H1 (cell line): Measurements from ENCODE around the gene MPP4. TPM values are rescaled to one million over a fixed set of nuclear protein-coding genes. Genes with fewer than 3 reads are reported as not detected.

Source experiments
- CTCF ChIA-PET: fragments of 300-600 bp; sonication (Branson Sonifier 250); formaldehyde crosslinking; loops from one replicate; lab custom pipeline; 2021; ENCODE audit not compliant: partially characterized antibody; lab: Charles Lee
- POLR2A ChIA-PET: fragments of 300-600 bp; sonication (Branson Sonifier 250); formaldehyde crosslinking; loops from one replicate; lab custom pipeline; 2021; ENCODE audit warnings: inconsistent platforms; ENCODE audit not compliant: partially characterized antibody; lab: Charles Lee
- DNase-seq, 2 experiments: peaks; one replicate each; pipeline versions ENCODE4 v3.0.0 to v3.0.0-alpha.2; 2010 to 2022; ENCODE audit warnings: low spot score in 2 of 2, low read depth in 1 of 2, mixed read lengths in 1 of 2
- FAIRE-seq: peaks from 2 replicates; lab custom pipeline; 2011; peaks lifted over from hg19 to GRCh38; lab: Jason Lieb, UNC
- H2AFZ ChIP-seq: 2 replicates; pipeline ENCODE4 v1.8.1; 2012; ENCODE audit warnings: low read length, inconsistent platforms
- H2AK5ac ChIP-seq: 2 replicates; pipeline ENCODE4 v1.6.1; 2013; ENCODE audit warnings: low read depth, low read length
- H2BK120ac ChIP-seq: replicated peaks from 2 replicates; pipeline ENCODE3; 2013; ENCODE audit warnings: low read depth, low read length, inconsistent platforms
- H2BK12ac ChIP-seq: 2 replicates; pipeline ENCODE4 v1.6.1; 2013; ENCODE audit warnings: low read depth, low read length
- H2BK15ac ChIP-seq: 2 replicates; pipeline ENCODE4 v1.6.1; 2013; ENCODE audit warnings: low read length
- H2BK20ac ChIP-seq: 2 replicates; pipeline ENCODE4 v1.6.1; 2013; ENCODE audit warnings: low read length
- H2BK5ac ChIP-seq: 2 replicates; pipeline ENCODE4 v1.6.1; 2013; ENCODE audit warnings: low read depth, low read length
- H3K14ac ChIP-seq: 2 replicates; pipeline ENCODE4 v1.6.1; 2013; ENCODE audit warnings: inconsistent platforms; ENCODE audit not compliant: insufficient read length
- H3K18ac ChIP-seq: 2 replicates; pipeline ENCODE4 v1.6.1; 2013; ENCODE audit warnings: low read length; ENCODE audit errors: extremely low read depth
- H3K23ac ChIP-seq: 2 replicates; pipeline ENCODE4 v1.6.1; 2013; ENCODE audit warnings: inconsistent platforms; ENCODE audit not compliant: insufficient read length
- H3K23me2 ChIP-seq: 2 replicates; pipeline ENCODE4 v1.6.1; 2013; ENCODE audit warnings: low read depth, low read length
- H3K27ac ChIP-seq: 2 replicates; pipeline ENCODE4 v1.6.1; 2011; ENCODE audit warnings: low read depth, low read length, inconsistent platforms
- H3K27me3 ChIP-seq, 4 experiments: replicated peaks in 1 of 4; 1 replicate in 1 of 4; 2 replicates in 3 of 4; pipeline versions ENCODE4 v1.6.1 to v1.8.1; 2011 to 2013; ENCODE audit warnings: low read length in 3 of 4, mild to moderate bottlenecking in 3 of 4, inconsistent platforms in 2 of 4, mixed read lengths in 2 of 4, moderate library complexity in 1 of 4; ENCODE audit not compliant: control insufficient read depth in 3 of 4, insufficient read depth in 3 of 4; ENCODE audit errors: extremely low read depth in 1 of 4
- H3K36me3 ChIP-seq, 4 experiments: 2 replicates each; pipeline versions ENCODE4 v1.6.1 to v1.8.1; 2011 to 2013; ENCODE audit warnings: mild to moderate bottlenecking in 4 of 4, low read length in 3 of 4, moderate library complexity in 2 of 4, control low read depth in 1 of 4, inconsistent platforms in 1 of 4; ENCODE audit not compliant: insufficient read depth in 4 of 4, control insufficient read depth in 2 of 4
- H3K4ac ChIP-seq: replicated peaks from 2 replicates; pipeline ENCODE3; 2013; ENCODE audit warnings: low read length, low read depth, mixed read lengths, inconsistent platforms; ENCODE audit not compliant: insufficient read length
- H3K4me1 ChIP-seq, 4 experiments: replicated peaks in 1 of 4; 1 replicate in 1 of 4; 2 replicates in 3 of 4; pipeline versions ENCODE4 v1.6.1 to v1.8.1; 2011 to 2013; ENCODE audit warnings: low read length in 3 of 4, inconsistent platforms in 2 of 4, mixed read lengths in 1 of 4; ENCODE audit not compliant: insufficient read depth in 4 of 4, control insufficient read depth in 3 of 4
- H3K4me2 ChIP-seq, 2 experiments: 2 replicates each; pipeline versions ENCODE4 v1.6.1 to v1.8.1; 2011 to 2013; ENCODE audit warnings: low read depth in 2 of 2, low read length in 2 of 2, control low read depth in 1 of 2, inconsistent platforms in 1 of 2, mild to moderate bottlenecking in 1 of 2; ENCODE audit not compliant: insufficient read depth in 1 of 2
- H3K4me3 ChIP-seq, 4 experiments: fragments of 200-600, 300-600 bp in 1 of 4; sonication (generic), shearing (Covaris generic), sonication (Bioruptor Twin) in 1 of 4; 2 replicates each; pipeline versions ENCODE4 v1.5.1 to v1.8.1; 2011 to 2016; ENCODE audit warnings: low read length in 4 of 4, low read depth in 3 of 4, control low read depth in 2 of 4, inconsistent platforms in 2 of 4, mild to moderate bottlenecking in 2 of 4, mixed read lengths in 1 of 4, moderate library complexity in 1 of 4; ENCODE audit not compliant: insufficient read depth in 2 of 4; ENCODE audit errors: extremely low read depth in 1 of 4
- H3K56ac ChIP-seq: replicated peaks from 2 replicates; pipeline ENCODE3; 2013; ENCODE audit warnings: low read depth, mild to moderate bottlenecking, mixed read lengths, low read length, inconsistent platforms; ENCODE audit not compliant: insufficient read length
- H3K79me1 ChIP-seq: 2 replicates; pipeline ENCODE4 v1.6.1; 2013; ENCODE audit warnings: low read depth, low read length, control low read depth
- H3K79me2 ChIP-seq, 2 experiments: 2 replicates each; pipeline versions ENCODE4 v1.6.1 to v1.8.1; 2012 to 2013; ENCODE audit warnings: low read length in 2 of 2, mild to moderate bottlenecking in 2 of 2, inconsistent platforms in 1 of 2; ENCODE audit not compliant: insufficient read depth in 2 of 2, control insufficient read depth in 1 of 2
- H3K9ac ChIP-seq, 4 experiments: replicated peaks in 1 of 4; 1 replicate in 1 of 4; 2 replicates in 3 of 4; pipeline versions ENCODE4 v1.6.1 to v1.8.1; 2011 to 2013; ENCODE audit warnings: low read depth in 3 of 4, low read length in 3 of 4, control low read depth in 2 of 4, mild to moderate bottlenecking in 2 of 4, moderate library complexity in 2 of 4, inconsistent platforms in 1 of 4; ENCODE audit errors: extremely low read depth in 1 of 4
- H3K9me3 ChIP-seq, 2 experiments: 2 replicates each; pipeline versions ENCODE4 v1.6.1 to v1.8.1; 2012 to 2013; ENCODE audit warnings: mild to moderate bottlenecking in 2 of 2, moderate library complexity in 2 of 2, control low read depth in 1 of 2, inconsistent platforms in 1 of 2, low read depth in 1 of 2, low read length in 1 of 2, mixed read lengths in 1 of 2; ENCODE audit not compliant: insufficient read depth in 2 of 2
- H4K20me1 ChIP-seq, 2 experiments: replicated peaks in 1 of 2; 2 replicates each; pipeline versions ENCODE3 to v1.8.1; 2011 to 2013; ENCODE audit warnings: inconsistent platforms in 2 of 2, low read length in 2 of 2, mild to moderate bottlenecking in 1 of 2; ENCODE audit not compliant: insufficient read depth in 2 of 2, control insufficient read depth in 1 of 2
- H4K5ac ChIP-seq: 2 replicates; pipeline ENCODE4 v1.6.1; 2013; ENCODE audit warnings: low read length, low read depth, mixed read lengths, inconsistent platforms; ENCODE audit not compliant: insufficient read length
- H4K8ac ChIP-seq: 2 replicates; pipeline ENCODE4 v1.8.0; 2013; ENCODE audit warnings: mild to moderate bottlenecking, moderate library complexity, low read length, inconsistent platforms; ENCODE audit not compliant: insufficient read depth; ENCODE audit errors: extremely low read depth
- H4K91ac ChIP-seq: replicated peaks from 2 replicates; pipeline ENCODE3; 2013; ENCODE audit warnings: low read length, mixed read lengths, inconsistent platforms; ENCODE audit not compliant: insufficient read length
- ATF3 ChIP-seq: IDR thresholded peaks from 2 replicates; pipeline ENCODE4 v1.6.1; 2011; ENCODE audit warnings: low read depth, mild to moderate bottlenecking, low read length; ENCODE audit not compliant: insufficient read depth
- BRCA1 ChIP-seq: IDR thresholded peaks from 2 replicates; pipeline ENCODE4 v1.6.1; 2012; ENCODE audit warnings: low read depth, low read length, improper control_type of control experiment
- HDAC2 ChIP-seq, 2 experiments: fragments of 300-600 bp in 1 of 2; sonication (generic) in 1 of 2; IDR thresholded peaks; 2 replicates each; pipeline ENCODE4 v1.6.1; 2011 to 2012; ENCODE audit warnings: low read depth in 2 of 2, low read length in 2 of 2, mild to moderate bottlenecking in 2 of 2, moderate library complexity in 2 of 2, borderline replicate concordance in 1 of 2, inconsistent platforms in 1 of 2
- MAFK ChIP-seq: IDR thresholded peaks from 2 replicates; pipeline ENCODE4 v1.6.1; 2012; ENCODE audit warnings: low read depth, mild to moderate bottlenecking, improper control_type of control experiment, low read length
- PHF8 ChIP-seq: fragments of 200-600 bp; sonication (generic); conservative IDR thresholded peaks from 2 replicates; pipeline ENCODE4 v1.7.1; 2012; ENCODE audit warnings: low read depth, mild to moderate bottlenecking, inconsistent platforms, low read length, moderate library complexity
- RAD21 ChIP-seq, 2 experiments: IDR thresholded peaks in 1 of 2; conservative IDR thresholded peaks in 1 of 2; 2 replicates each; pipeline ENCODE4 v1.6.1; 2011; ENCODE audit warnings: low read depth in 2 of 2, low read length in 2 of 2, improper control_type of control experiment in 1 of 2, inconsistent platforms in 1 of 2, mild to moderate bottlenecking in 1 of 2, moderate library complexity in 1 of 2
- SIN3A ChIP-seq, 2 experiments: IDR thresholded peaks in 1 of 2; conservative IDR thresholded peaks in 1 of 2; 2 replicates each; pipeline ENCODE4 v1.6.1; 2011 to 2012; ENCODE audit warnings: low read length in 2 of 2, improper control_type of control experiment in 1 of 2, low read depth in 1 of 2, mild to moderate bottlenecking in 1 of 2
- SIX5 ChIP-seq: IDR thresholded peaks from 2 replicates; pipeline ENCODE4 v1.6.1; 2011; ENCODE audit warnings: mild to moderate bottlenecking, low read depth, low read length
- TAF7 ChIP-seq: optimal IDR thresholded peaks from 2 replicates; pipeline ENCODE3; 2011; ENCODE audit warnings: low read depth, mild to moderate bottlenecking, inconsistent platforms, low read length, moderate library complexity, borderline replicate concordance
- WGBS, 2 experiments: shearing (Covaris generic) in 1 of 2; methylation state at CpG; one replicate each; pipeline versions ENCODE4 v1.1.6 to v1.1.7; 2013 to 2015; ENCODE audit warnings: low lambda C conversion rate in 2 of 2, mixed read lengths in 2 of 2, inconsistent platforms in 1 of 2, low coverage in 1 of 2, missing lambda C conversion rate in 1 of 2; ENCODE audit not compliant: insufficient replicate concordance in 2 of 2, insufficient coverage in 1 of 2, insufficient read length in 1 of 2; ENCODE audit errors: extremely low coverage in 1 of 2, missing lambda C conversion rate in 1 of 2; 5-methylcytosine and 5-hydroxymethylcytosine counted together
- polyA plus RNA-seq, 7 experiments: library from polyadenylated mRNA; depleted of rRNA in 3 of 7; stranded (reverse) in 5 of 7; unstranded in 2 of 7; fragments of >200 nt in 5 of 7; fragments of 200-250 nt in 2 of 7; gene quantifications; 1 replicate in 5 of 7; 2 replicates in 1 of 7; 4 replicates in 1 of 7; pipeline versions ENCODE4 v1.2.1 to v1.2.3, GENCODE V29; 2011 to 2013; ENCODE audit warnings: missing spikeins in 2 of 7, mixed read lengths in 2 of 7
- total RNA-seq: library from RNA; stranded (reverse); fragmentation: NEBNext Ultra II Directional; extraction: Animal tissue kit (Norgen Biotek cat#: 25700); gene quantifications from 2 replicates; pipeline ENCODE4 v1.2.1, GENCODE V29; 2021
- TF ChIP-seq, protein P1 (sequence below): IDR thresholded peaks from 2 replicates; pipeline ENCODE4 v1.6.1; 2012; ENCODE audit warnings: inconsistent platforms

MPP4 gene
- total and polyA plus RNA-seq, 2 of the 8 experiments (the other 6 are each of a cell fraction or from before 2014, with no cell fraction given): not detected

GRCh38 chr2:201735486-201735885, 37.0 kb upstream of the MPP4 start:
- Histone ChIP-seq H2BK120ac (no peak overlapping the region), H2BK12ac (no peak overlapping the region), H2BK5ac (no peak overlapping the region), H3K36me3 (peaks cover 0 to 28% (median 5%) of the 10 kb centered on the region in 4 experiments; a peak in 4 of 8 replicates), H4K91ac (no peak overlapping the region), H3K79me2 (no peaks in the 10 kb centered on the region), H4K8ac (no peak overlapping the region), H2AFZ (no peak overlapping the region), H3K4ac (no peak overlapping the region), H3K4me3 (no peak overlapping the region), H4K5ac (no peak overlapping the region), H3K9me3 (no peaks in the 10 kb centered on the region), H3K14ac (no peak overlapping the region), H2AK5ac (no peak overlapping the region)
- 93% methylated on average over 2 of the region's 2 CpGs; no CpG with 5 or more reads in 1 of the 2 experiments for WGBS, 2 experiments
- POLR2A ChIA-PET: no interaction called here
- DNase-seq: no peak
- TF ChIP-seq BRCA1 (no peak), SIN3A (conservative IDR thresholded peaks at IDR 0.05 in 1 of 2, IDR thresholded peaks at IDR 0.05 in 1 of 2; ENCODE audit: low read depth in 1 of 2, low read length in 2 of 2) (no peak), RAD21 (IDR thresholded peaks at IDR 0.05 in 1 of 2, conservative IDR thresholded peaks at IDR 0.05 in 1 of 2; ENCODE audit: low read depth in 2 of 2, low read length in 2 of 2) (no peak), SIX5 (no peak), HDAC2 (IDR thresholded peaks at IDR 0.05; ENCODE audit: borderline replicate concordance in 1 of 2, low read depth in 2 of 2, low read length in 2 of 2) (no peak), MAFK (no peak), PHF8 (no peak), TAF7 (no peak), ATF3 (no peak)
- TF ChIP-seq, protein P1, sequence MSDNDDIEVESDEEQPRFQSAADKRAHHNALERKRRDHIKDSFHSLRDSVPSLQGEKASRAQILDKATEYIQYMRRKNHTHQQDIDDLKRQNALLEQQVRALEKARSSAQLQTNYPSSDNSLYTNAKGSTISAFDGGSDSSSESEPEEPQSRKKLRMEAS: no peak
- TF ChIP-seq, all 59 proteins: peak for 0
- H4K20me1 ChIP-seq: no peaks in the 10 kb centered on the region
- H3K4me2 ChIP-seq: no peak overlapping the region
- FAIRE-seq: peak; percentile 48
- no peak overlapping the region for H2BK15ac ChIP-seq
- H3K4me1 ChIP-seq: no peaks in the 10 kb centered on the region
- H3K79me1 ChIP-seq: no peaks in the 10 kb centered on the region
- H3K27ac ChIP-seq: no peak overlapping the region
- H3K23ac ChIP-seq: no peak overlapping the region
- H3K27me3 ChIP-seq: no peaks in the 10 kb centered on the region
- no peak overlapping the region for H3K9ac ChIP-seq
- no peak overlapping the region for H3K56ac ChIP-seq
- H3K18ac ChIP-seq: no peak overlapping the region
- H3K23me2 ChIP-seq: no peaks in the 10 kb centered on the region
- CTCF ChIA-PET: interaction anchor here (1.1 kb wide), 1 partner anchor 9 kb away, joined by 4 read pairs; no protein-coding TSS in a partner anchor
- no peak overlapping the region for H2BK20ac ChIP-seq
